Osteocyte (in vitro differentiated cells): ENCODE results near the gene ELMOD2. TPM values are rescaled to one million over a fixed set of nuclear protein-coding genes. Genes with fewer than 3 reads are reported as not detected.
A peak's percentile ranks its signal among the peaks of the same experiment; 100 is the strongest.

Experiments used
- DNase-seq: peaks from one replicate; pipeline ENCODE4 v3.0.0; 2021; ENCODE audit warnings: mixed read lengths; ENCODE audit not compliant: unreplicated experiment; ENCODE audit errors: extremely low spot score
- H3K27ac Mint-ChIP-seq: one replicate; pipeline ENCODE4 v1.8.0; 2021; ENCODE audit warnings: mild to moderate bottlenecking, mixed read lengths; ENCODE audit not compliant: unreplicated experiment
- H3K27me3 Mint-ChIP-seq: one replicate; pipeline ENCODE4 v1.8.0; 2021; ENCODE audit warnings: mixed read lengths; ENCODE audit not compliant: unreplicated experiment
- H3K36me3 Mint-ChIP-seq: one replicate; pipeline ENCODE4 v1.8.0; 2021; ENCODE audit warnings: mixed read lengths; ENCODE audit not compliant: unreplicated experiment
- H3K4me1 Mint-ChIP-seq: one replicate; pipeline ENCODE4 v1.8.0; 2021; ENCODE audit warnings: mixed read lengths; ENCODE audit not compliant: unreplicated experiment
- H3K4me3 Mint-ChIP-seq: one replicate; pipeline ENCODE4 v1.8.0; 2021; ENCODE audit warnings: mild to moderate bottlenecking, moderate library complexity, mixed read lengths; ENCODE audit not compliant: unreplicated experiment
- H3K9me3 Mint-ChIP-seq: one replicate; pipeline ENCODE4 v1.8.0; 2021; ENCODE audit warnings: mixed read lengths; ENCODE audit not compliant: unreplicated experiment
- CTCF ChIP-seq: fragments of 200-600 bp; sonication (generic); IDR thresholded peaks from 2 replicates; pipeline ENCODE4 v1.5.0; 2021; ENCODE audit warnings: antibody characterized with exemption, mild to moderate bottlenecking, moderate library complexity
- total RNA-seq: library from RNA; stranded (reverse); gene quantifications from 2 replicates; pipeline ENCODE4 v1.2.1, GENCODE V29; 2021

The ELMOD2 gene
- total RNA-seq, 1 donor from 2014 or later: 31.4 TPM

DNA sequence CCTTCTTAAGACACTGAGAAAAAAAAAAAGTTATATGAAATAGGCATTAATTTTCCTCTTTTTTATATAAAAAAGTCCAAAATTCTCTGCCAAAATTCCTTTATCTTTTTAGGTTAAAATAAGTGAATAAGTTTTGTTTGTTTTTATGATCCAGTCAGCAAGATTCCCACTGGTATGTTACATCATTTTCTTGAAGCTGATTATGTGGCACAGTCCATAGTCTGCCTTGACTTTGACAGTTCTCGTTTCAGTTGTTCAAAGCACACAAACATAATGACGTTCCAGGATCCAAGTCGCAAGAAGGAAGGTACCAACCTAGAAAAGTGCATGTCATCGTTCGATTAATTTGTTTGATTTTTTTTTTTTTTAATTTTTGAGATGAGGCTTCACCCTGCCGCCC, 35.7 kb downstream of the ELMOD2 start:
- Mint-ChIP-seq H3K36me3 (no peaks in the 10 kb centered on the region), H3K9me3 (no peaks in the 10 kb centered on the region), H3K4me1 (no peaks in the 10 kb centered on the region), H3K4me3 (no peak overlapping the region), H3K27me3 (peaks cover 21% of the 10 kb centered on the region), H3K27ac (no peak overlapping the region)
- DNase-seq: no peak
- no peak for TF ChIP-seq CTCF

DNA sequence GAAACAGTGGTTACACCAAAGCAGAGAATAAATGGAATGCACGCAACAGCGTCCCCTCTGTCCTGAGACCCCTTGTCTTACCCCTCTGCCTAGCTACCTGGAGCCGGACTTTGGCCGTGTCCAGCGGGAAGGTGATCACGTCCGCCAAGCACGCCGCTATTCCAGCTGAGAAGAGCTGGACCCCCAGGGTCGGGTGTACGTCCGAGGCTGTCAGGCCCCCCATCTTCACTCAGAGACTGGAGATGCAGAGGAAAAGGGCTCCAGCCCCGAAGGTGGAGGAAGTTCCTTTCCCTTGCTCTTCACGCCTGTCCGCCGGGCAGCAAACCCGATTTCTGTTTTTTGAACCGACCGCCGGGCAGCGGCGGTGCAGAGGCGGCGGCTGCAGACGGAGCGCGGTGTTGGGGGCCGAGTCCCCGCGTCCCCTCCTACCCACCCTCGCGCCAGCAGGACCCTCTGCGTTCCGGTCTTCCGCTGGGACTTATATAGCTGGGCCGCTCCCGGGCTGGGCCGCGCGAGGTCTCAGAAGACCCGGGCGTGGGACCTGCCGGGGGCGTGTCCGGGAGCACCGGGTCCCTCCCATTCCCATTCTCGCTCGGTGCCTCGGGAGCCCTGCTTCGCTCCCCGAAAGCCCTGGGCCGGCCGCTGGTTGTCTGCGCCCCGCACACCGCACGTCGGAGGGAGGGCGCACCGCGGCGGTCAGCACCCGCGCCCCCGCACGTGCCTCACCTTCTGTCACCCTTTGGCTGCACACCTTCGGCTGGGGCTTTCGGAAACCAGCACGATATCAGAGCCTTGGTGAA, 44.7 kb downstream of the ELMOD2 start, which contains the start of gene UCP1:
Gene UCP1 (minus strand): TSS at position 455 of the 800 bp plus-strand sequence. CDS start 232 bp downstream, at position 223.
- Mint-ChIP-seq H3K27ac (no peak within 1 kb of the TSS), H3K4me1 (peaks cover 15% of the 10 kb centered on the region), H3K4me3 (peak within 1 kb of the TSS; percentile 76), H3K27me3 (peaks cover 64% of the 10 kb centered on the region), H3K36me3 (peaks cover 2% of the 10 kb centered on the region), H3K9me3 (peaks cover 14% of the 10 kb centered on the region)
- no peak for TF ChIP-seq CTCF
- no peak for DNase-seq

- no peak overlapping the region for H3K27ac Mint-ChIP-seq
- peaks cover 66% of the 10 kb centered on the region for H3K27me3 Mint-ChIP-seq
- H3K9me3 Mint-ChIP-seq: peaks cover 14% of the 10 kb centered on the region
- DNase-seq: no peak
- H3K36me3 Mint-ChIP-seq: peaks cover 2% of the 10 kb centered on the region
- peaks cover 15% of the 10 kb centered on the region for H3K4me1 Mint-ChIP-seq
- TF ChIP-seq CTCF: no peak
- H3K4me3 Mint-ChIP-seq: peak overlapping the region; percentile 76
These were observed 45.3 kb downstream of the ELMOD2 start for GRCh38 chr4:140569307-140569638.

GRCh38 chr4:140571620-140572019, 47.7 kb downstream of the ELMOD2 start:
- TF ChIP-seq CTCF: no peak
- Mint-ChIP-seq H3K9me3 (peaks cover 14% of the 10 kb centered on the region), H3K27ac (no peak overlapping the region), H3K27me3 (peaks cover 84% of the 10 kb centered on the region), H3K36me3 (peaks cover 2% of the 10 kb centered on the region), H3K4me1 (peaks cover 15% of the 10 kb centered on the region), H3K4me3 (no peak overlapping the region)
- DNase-seq: no peak

DNA sequence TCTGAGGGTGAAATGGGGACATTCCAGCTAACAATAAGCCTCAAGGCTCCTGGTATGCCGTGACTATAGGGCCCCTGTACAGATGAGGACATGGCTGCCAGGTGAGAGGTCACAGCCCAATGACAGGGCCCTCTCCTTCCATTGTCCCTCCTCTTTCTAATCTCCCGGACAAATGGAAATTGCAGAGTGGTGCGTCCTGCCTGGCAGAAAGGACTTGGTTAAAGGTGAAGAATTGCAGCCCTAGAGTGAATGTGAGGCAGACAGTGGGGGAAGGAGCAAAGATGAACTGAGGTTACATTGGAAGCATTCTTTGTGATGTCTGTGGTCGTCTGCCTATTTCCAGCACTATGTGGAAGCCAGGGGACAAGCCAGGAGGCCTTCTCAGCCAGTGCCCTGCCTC, 51.5 kb downstream of the ELMOD2 start:
- Mint-ChIP-seq H3K36me3 (peaks cover 2% of the 10 kb centered on the region), H3K4me1 (no peaks in the 10 kb centered on the region), H3K27me3 (peaks cover 78% of the 10 kb centered on the region), H3K27ac (no peak overlapping the region), H3K9me3 (peaks cover 13% of the 10 kb centered on the region), H3K4me3 (no peak overlapping the region)
- DNase-seq: no peak
- no peak for TF ChIP-seq CTCF
